HepG2 (cell line): Measurements from ENCODE around the gene KNG1. TPM values are rescaled to one million over a fixed set of nuclear protein-coding genes. Genes with fewer than 3 reads are reported as not detected.

Experiments used
- ATF1 ChIP-seq: IDR thresholded peaks from 2 replicates; pipeline ENCODE4 v1.6.1; 2016; ENCODE audit warnings: mild to moderate bottlenecking, control low read depth
- CENPT ChIP-seq: sonication (generic); formaldehyde crosslinking; IDR thresholded peaks from 2 replicates; pipeline ENCODE4 v1.8.0; 2022; ENCODE audit warnings: low read depth, mild to moderate bottlenecking, moderate library complexity, missing genetic modification reagents
- GATA4 ChIP-seq: sonication (generic); IDR thresholded peaks from 2 replicates; pipeline ENCODE4 v1.6.1; 2016; ENCODE audit warnings: antibody characterized with exemption, low read depth, borderline replicate concordance
- HCFC1 ChIP-seq: fragments of 150-350 bp; IDR thresholded peaks from 2 replicates; pipeline ENCODE4 v1.6.1; 2014; ENCODE audit warnings: low read depth, low read length
- KDM3A ChIP-seq: IDR thresholded peaks from 2 replicates; pipeline ENCODE4 v1.6.1; 2018; ENCODE audit warnings: low read depth, missing compliant biosample characterization
- KDM5A ChIP-seq: fragments of 200-600 bp; sonication (generic); IDR thresholded peaks from 2 replicates; pipeline ENCODE4 v1.7.0; 2018; ENCODE audit warnings: antibody characterized with exemption, mild to moderate bottlenecking, low read length, borderline replicate concordance
- MED8 ChIP-seq: sonication (generic); formaldehyde crosslinking; IDR thresholded peaks from 2 replicates; pipeline ENCODE4 v1.8.1; 2023; ENCODE audit warnings: mild to moderate bottlenecking, missing genetic modification reagents; ENCODE audit not compliant: insufficient replicate concordance
- MYNN ChIP-seq: sonication (generic); formaldehyde crosslinking; IDR thresholded peaks from 2 replicates; pipeline ENCODE4 v1.4.0; 2020; ENCODE audit warnings: mild to moderate bottlenecking, low read depth, missing genetic modification reagents
- NONO ChIP-seq, 2 experiments: fragments of 450-650 bp in 1 of 2; sonication (generic) in 1 of 2; formaldehyde crosslinking in 1 of 2; IDR thresholded peaks in 1 of 2; conservative IDR thresholded peaks in 1 of 2; 2 replicates each; pipeline versions ENCODE4 v1.6.1 to v1.8.0; 2017 to 2022; ENCODE audit warnings: mild to moderate bottlenecking in 1 of 2, missing genetic modification reagents in 1 of 2, moderate library complexity in 1 of 2
- POLR2G ChIP-seq: fragments of 200-400 bp; formaldehyde crosslinking; IDR thresholded peaks from 2 replicates; pipeline ENCODE4 v1.6.1; 2018; ENCODE audit warnings: mild to moderate bottlenecking, low read depth, low read length, moderate library complexity
- RAD51 ChIP-seq: fragments of 450-650 bp; IDR thresholded peaks from 2 replicates; pipeline ENCODE4 v1.6.1; 2016; ENCODE audit warnings: borderline replicate concordance
- RFXAP ChIP-seq: sonication (generic); formaldehyde crosslinking; IDR thresholded peaks from 2 replicates; pipeline ENCODE4 v1.4.0; 2020; ENCODE audit warnings: missing genetic modification reagents, borderline replicate concordance
- SIN3A ChIP-seq: IDR thresholded peaks from 2 replicates; pipeline ENCODE4 v1.6.1; 2011; ENCODE audit warnings: low read depth, mild to moderate bottlenecking, control low read depth, low read length, borderline replicate concordance
- SMARCE1 ChIP-seq: fragments of 450-650 bp; IDR thresholded peaks from 2 replicates; pipeline ENCODE4 v1.6.1; 2017; ENCODE audit warnings: borderline replicate concordance
- SP2 ChIP-seq: sonication (generic); formaldehyde crosslinking; IDR thresholded peaks from 2 replicates; pipeline ENCODE4 v1.5.1; 2020; ENCODE audit warnings: mild to moderate bottlenecking, missing genetic modification reagents
- ZBTB20 ChIP-seq: sonication (generic); formaldehyde crosslinking; IDR thresholded peaks from 2 replicates; pipeline ENCODE4 v1.8.1; 2023; ENCODE audit warnings: missing genetic modification reagents, low read depth, mild to moderate bottlenecking, borderline replicate concordance
- ZFP41 ChIP-seq: sonication (generic); formaldehyde crosslinking; IDR thresholded peaks from 2 replicates; pipeline ENCODE4 v1.4.0; 2020; ENCODE audit warnings: mild to moderate bottlenecking, missing genetic modification reagents, borderline replicate concordance
- ZNF24 ChIP-seq: fragments of 450-650 bp; IDR thresholded peaks from 2 replicates; pipeline ENCODE4 v1.6.1; 2017; ENCODE audit warnings: antibody characterized with exemption, mild to moderate bottlenecking
- ZNF33A ChIP-seq: sonication (generic); formaldehyde crosslinking; IDR thresholded peaks from 2 replicates; pipeline ENCODE4 v1.5.1; 2020; ENCODE audit warnings: missing genetic modification reagents, mild to moderate bottlenecking, moderate library complexity, borderline replicate concordance
- ZNF782 ChIP-seq: sonication (generic); formaldehyde crosslinking; IDR thresholded peaks from 2 replicates; pipeline ENCODE4 v1.4.0; 2020; ENCODE audit warnings: missing genetic modification reagents, mild to moderate bottlenecking, borderline replicate concordance
- ZNF790 ChIP-seq: sonication (generic); formaldehyde crosslinking; IDR thresholded peaks from 2 replicates; pipeline ENCODE4 v1.8.0; 2022; ENCODE audit warnings: missing genetic modification reagents, mild to moderate bottlenecking, borderline replicate concordance
- ZNF891 ChIP-seq: sonication (generic); formaldehyde crosslinking; IDR thresholded peaks from 2 replicates; pipeline ENCODE4 v1.5.0; 2020; ENCODE audit warnings: mild to moderate bottlenecking, missing genetic modification reagents
- ZSCAN12 ChIP-seq: sonication (generic); formaldehyde crosslinking; IDR thresholded peaks from 2 replicates; pipeline ENCODE4 v1.9.0; 2021; ENCODE audit warnings: mild to moderate bottlenecking, missing genetic modification reagents
- polyA plus RNA-seq, 8 experiments: library from polyadenylated mRNA; depleted of rRNA in 3 of 8; stranded (reverse) in 7 of 8; unstranded in 1 of 8; fragments of >200 nt; fragmentation: Illumina TruSeq in 4 of 8; extraction: Trizol in 4 of 8; gene quantifications; 2 replicates each; pipeline versions ENCODE4 v1.2.1 to v1.2.3, GENCODE V29; 2011 to 2016; ENCODE audit warnings: low read depth in 4 of 8, missing spikeins in 1 of 8, mixed read lengths in 1 of 8; ENCODE audit not compliant: insufficient read depth in 1 of 8
- total RNA-seq, 5 experiments: library from RNA; depleted of rRNA; stranded (reverse); fragments of >200 nt; fragmentation: Illumina TruSeq; extraction: Trizol; gene quantifications; 2 replicates each; pipeline ENCODE4 v1.2.3, GENCODE V29; 2016; ENCODE audit warnings: low read depth in 1 of 5
- TF ChIP-seq, protein P1 (sequence below): sonication (generic); formaldehyde crosslinking; IDR thresholded peaks from 2 replicates; pipeline ENCODE4 v1.8.0; 2022; ENCODE audit warnings: low read depth, missing genetic modification reagents
- TF ChIP-seq, protein P2 (sequence below): sonication (generic); formaldehyde crosslinking; IDR thresholded peaks from 2 replicates; pipeline ENCODE4 v1.4.0; 2020; ENCODE audit warnings: missing genetic modification reagents
- TF ChIP-seq, protein P3 (sequence below): sonication (generic); formaldehyde crosslinking; IDR thresholded peaks from 2 replicates; pipeline ENCODE4 v1.8.1; 2023; ENCODE audit warnings: mild to moderate bottlenecking, inconsistent platforms, moderate library complexity, missing genetic modification reagents, borderline replicate concordance

KNG1 gene
- total and polyA plus RNA-seq, 2 of the 13 experiments (the other 11 are each of a cell fraction or from before 2014, with no cell fraction given): 6.5 to 7.0 TPM

- TF ChIP-seq, protein P1, sequence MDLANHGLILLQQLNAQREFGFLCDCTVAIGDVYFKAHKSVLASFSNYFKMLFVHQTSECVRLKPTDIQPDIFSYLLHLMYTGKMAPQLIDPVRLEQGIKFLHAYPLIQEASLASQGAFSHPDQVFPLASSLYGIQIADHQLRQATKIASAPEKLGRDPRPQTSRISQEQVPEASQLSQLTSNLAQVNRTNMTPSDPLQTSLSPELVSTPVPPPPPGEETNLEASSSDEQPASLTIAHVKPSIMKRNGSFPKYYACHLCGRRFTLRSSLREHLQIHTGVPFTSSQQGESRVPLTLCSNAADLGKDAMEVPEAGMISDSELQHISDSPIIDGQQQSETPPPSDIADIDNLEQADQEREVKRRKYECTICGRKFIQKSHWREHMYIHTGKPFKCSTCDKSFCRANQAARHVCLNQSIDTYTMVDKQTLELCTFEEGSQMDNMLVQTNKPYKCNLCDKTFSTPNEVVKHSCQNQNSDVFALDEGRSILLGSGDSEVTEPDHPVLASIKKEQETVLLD (CRISPR knock-in tag): peak; percentile 98
- TF ChIP-seq RAD51: no peak
- peak; percentile 68; the same call in 1 of the 2 replicates for TF ChIP-seq SIN3A
- peak; percentile 26; the same call in 1 of the 2 replicates for TF ChIP-seq ZSCAN12 (CRISPR knock-in tag)
- TF ChIP-seq MED8 (CRISPR knock-in tag): peak; percentile 16
- TF ChIP-seq ZNF33A: peak; percentile 62; the same call in 1 of the 2 replicates
- TF ChIP-seq KDM5A: 0 out of 2 replicates have a peak, but pooled peaks have one; percentile 65
- peak; percentile 73; the same call in 1 of the 2 replicates for TF ChIP-seq KDM3A (CRISPR knock-in tag)
- peak; percentile 26; the same call in 1 of the 2 replicates for TF ChIP-seq HCFC1
- TF ChIP-seq NONO (IDR thresholded peaks at IDR 0.05): no peak
- TF ChIP-seq NONO (CRISPR knock-in tag; conservative IDR thresholded peaks at IDR 0.05): peak; percentile 87
- no peak for TF ChIP-seq ZNF782
- TF ChIP-seq POLR2G: peak; percentile 100
- TF ChIP-seq SP2 (CRISPR knock-in tag): no peak
- TF ChIP-seq ZNF891 (CRISPR knock-in tag): 0 out of 2 replicates have a peak, but pooled peaks have one; percentile 9
- TF ChIP-seq GATA4: peak; percentile 74
- peak; percentile 93; the same call in 1 of the 2 replicates for TF ChIP-seq ZNF790
- no peak for TF ChIP-seq ZFP41 (CRISPR knock-in tag)
- TF ChIP-seq, protein P2, sequence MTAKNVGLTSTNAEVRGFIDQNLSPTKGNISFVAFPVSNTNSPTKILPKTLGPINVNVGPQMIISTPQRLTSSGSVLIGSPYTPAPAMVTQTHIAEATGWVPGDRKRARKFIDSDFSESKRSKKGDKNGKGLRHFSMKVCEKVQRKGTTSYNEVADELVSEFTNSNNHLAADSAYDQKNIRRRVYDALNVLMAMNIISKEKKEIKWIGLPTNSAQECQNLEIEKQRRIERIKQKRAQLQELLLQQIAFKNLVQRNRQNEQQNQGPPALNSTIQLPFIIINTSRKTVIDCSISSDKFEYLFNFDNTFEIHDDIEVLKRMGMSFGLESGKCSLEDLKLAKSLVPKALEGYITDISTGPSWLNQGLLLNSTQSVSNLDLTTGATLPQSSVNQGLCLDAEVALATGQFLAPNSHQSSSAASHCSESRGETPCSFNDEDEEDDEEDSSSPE (CRISPR knock-in tag): peak; percentile 84
- no peak for TF ChIP-seq SMARCE1
- 0 out of 2 replicates have a peak, but pooled peaks have one; percentile 19 for TF ChIP-seq MYNN (CRISPR knock-in tag)
- no peak for TF ChIP-seq CENPT (CRISPR knock-in tag)
- TF ChIP-seq, protein P3, sequence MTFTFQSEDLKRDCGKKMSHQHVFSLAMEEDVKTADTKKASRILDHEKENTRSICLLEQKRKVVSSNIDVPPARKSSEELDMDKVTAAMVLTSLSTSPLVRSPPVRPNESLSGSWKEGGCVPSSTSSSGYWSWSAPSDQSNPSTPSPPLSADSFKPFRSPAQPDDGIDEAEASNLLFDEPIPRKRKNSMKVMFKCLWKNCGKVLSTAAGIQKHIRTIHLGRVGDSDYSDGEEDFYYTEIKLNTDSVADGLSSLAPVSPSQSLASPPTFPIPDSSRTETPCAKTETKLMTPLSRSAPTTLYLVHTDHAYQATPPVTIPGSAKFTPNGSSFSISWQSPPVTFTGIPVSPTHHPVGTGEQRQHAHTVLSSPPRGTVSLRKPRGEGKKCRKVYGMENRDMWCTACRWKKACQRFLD: no peak
- TF ChIP-seq RFXAP (CRISPR knock-in tag): 0 out of 2 replicates have a peak, but pooled peaks have one; percentile 7
- peak; percentile 43; the same call in 1 of the 2 replicates for TF ChIP-seq ZBTB20
- peak; percentile 87 for TF ChIP-seq ATF1 (CRISPR knock-in tag)
- TF ChIP-seq ZNF24: peak; percentile 68; the same call in 1 of the 2 replicates
Measured at GRCh38 chr3:186783058-186783730, 66.0 kb downstream of the KNG1 start, which contains the start of gene EIF4A2 (continued).
